K562 (cell line): ENCODE measurements around the gene CDH18. TPM values are rescaled to one million over a fixed set of nuclear protein-coding genes. Genes with fewer than 3 reads are reported as not detected.

ENCODE experiments used
- ATAC-seq: fragments of 200-7000 bp; cut with Tn5 transposase; 3 replicates; pipeline ENCODE4 v1.9.1; 2020; ENCODE audit warnings: moderate library complexity
- BruUV-seq: library from RNA; stranded (reverse); fragments of 400-500 nt; replicated peaks from 2 replicates; lab custom pipeline; 2021; lab: Mats Ljungman, UMichigan
- CTCF ChIA-PET: fragments of 300-600 bp; formaldehyde crosslinking; extraction: SDS; loops from one replicate; lab custom pipeline; 2021; ENCODE audit warnings: low intra/inter-chr PET ratio; lab: Yijun Ruan, JAX
- POLR2A ChIA-PET: fragments of 300-600, 350-650 bp; sonication (Branson Sonifier 250); formaldehyde crosslinking; extraction: SDS; loops from one replicate; lab custom pipeline; 2021; ENCODE audit warnings: antibody characterized with exemption, inconsistent platforms; lab: Yijun Ruan, JAX
- DNase-seq, 4 experiments: peaks; one replicate each; pipeline versions ENCODE4 v3.0.0 to v3.0.0-alpha.2; 2011 to 2018; ENCODE audit warnings: low spot score in 3 of 4, mixed read lengths in 3 of 4; ENCODE audit errors: extremely low read depth in 1 of 4
- FAIRE-seq: peaks from 2 replicates; lab custom pipeline; 2011; peaks lifted over from hg19 to GRCh38; lab: Jason Lieb, UNC
- H2AFZ ChIP-seq: 2 replicates; pipeline ENCODE4 v1.6.0; 2011; ENCODE audit warnings: low read depth, low read length, control low read depth, inconsistent platforms
- H3K27ac ChIP-seq: fragments of 200-600 bp; 3 replicates; pipeline ENCODE4 v1.8.0; 2011; ENCODE audit warnings: low read depth, mild to moderate bottlenecking, control low read depth, inconsistent platforms, low read length, moderate library complexity, mixed read lengths; ENCODE audit errors: extremely low read depth
- H3K27me3 ChIP-seq, 2 experiments: fragments of 300-600 bp in 1 of 2; 2 replicates in 1 of 2; 3 replicates in 1 of 2; pipeline versions ENCODE4 v1.6.0 to v1.8.0; 2011; ENCODE audit warnings: inconsistent platforms in 2 of 2, low read length in 2 of 2, mild to moderate bottlenecking in 1 of 2, mixed read lengths in 1 of 2, moderate library complexity in 1 of 2; ENCODE audit not compliant: control insufficient read depth in 2 of 2, insufficient read depth in 2 of 2
- H3K36me3 ChIP-seq: fragments of 300-600 bp; 3 replicates; pipeline ENCODE4 v1.8.0; 2011; ENCODE audit warnings: mild to moderate bottlenecking, low read length, inconsistent platforms; ENCODE audit not compliant: control insufficient read depth, insufficient read depth
- H3K4me1 ChIP-seq, 2 experiments: fragments of 200-600 bp in 1 of 2; replicated peaks in 1 of 2; 2 replicates in 1 of 2; 3 replicates in 1 of 2; pipeline versions ENCODE4 v1.5.1 to v1.8.0; 2011; ENCODE audit warnings: inconsistent platforms in 2 of 2, low read length in 2 of 2, mild to moderate bottlenecking in 1 of 2, mixed read lengths in 1 of 2, moderate library complexity in 1 of 2; ENCODE audit not compliant: control insufficient read depth in 2 of 2, insufficient read depth in 2 of 2
- H3K4me2 ChIP-seq: 2 replicates; pipeline ENCODE4 v1.6.1; 2011; ENCODE audit warnings: low read length, control low read depth, inconsistent platforms, mixed read lengths; ENCODE audit not compliant: insufficient read depth
- H3K4me3 ChIP-seq: fragments of 200-600 bp; sonication (generic), shearing (Covaris generic); 2 replicates; pipeline ENCODE4 v1.5.1; 2016; ENCODE audit warnings: control low read depth, inconsistent platforms
- H3K79me2 ChIP-seq: fragments of 200-600 bp; 3 replicates; pipeline ENCODE4 v1.8.0; 2011; ENCODE audit warnings: low read length, inconsistent platforms; ENCODE audit not compliant: control insufficient read depth, insufficient read depth
- H3K9ac ChIP-seq, 2 experiments: 2 replicates each; pipeline versions ENCODE4 v1.6.0 to v1.6.1; 2011; ENCODE audit warnings: low read depth in 2 of 2, low read length in 2 of 2, control low read depth in 1 of 2, inconsistent platforms in 1 of 2, mild to moderate bottlenecking in 1 of 2, mixed read lengths in 1 of 2; ENCODE audit not compliant: insufficient read depth in 1 of 2
- H3K9me1 ChIP-seq: one replicate; pipeline ENCODE4 v1.6.0; 2011; ENCODE audit warnings: inconsistent platforms, mild to moderate bottlenecking, low read length, moderate library complexity; ENCODE audit not compliant: control insufficient read depth, insufficient read depth
- H3K9me3 ChIP-seq: replicated peaks from 2 replicates; pipeline ENCODE4 v1.5.1; 2011; ENCODE audit warnings: low read depth, low read length, inconsistent platforms; ENCODE audit not compliant: control insufficient read depth, insufficient read depth
- H4K20me1 ChIP-seq: replicated peaks from 2 replicates; pipeline ENCODE4 v1.6.1; 2011; ENCODE audit warnings: low read length, inconsistent platforms, mixed read lengths; ENCODE audit not compliant: control insufficient read depth, insufficient read depth
- ATF7 ChIP-seq: fragments of 450-650 bp; IDR thresholded peaks from 2 replicates; pipeline ENCODE4 v1.7.1; 2014; ENCODE audit warnings: mild to moderate bottlenecking, moderate library complexity
- ETS2 ChIP-seq: IDR thresholded peaks from 2 replicates; pipeline ENCODE4 v1.6.1; 2016; ENCODE audit warnings: borderline replicate concordance, missing genetic modification characterization, mild to moderate bottlenecking, moderate library complexity, missing compliant biosample characterization; ENCODE audit not compliant: poor library complexity, severe bottlenecking
- NCOA2 ChIP-seq, 2 experiments: fragments of 450-650 bp; IDR thresholded peaks; 2 replicates each; pipeline ENCODE4 v1.6.1; 2018; ENCODE audit warnings: mild to moderate bottlenecking in 2 of 2, moderate library complexity in 1 of 2; ENCODE audit not compliant: partially characterized antibody in 2 of 2
- PHB ChIP-seq: fragments of 250-450 bp; sonication (Bioruptor Pico); IDR thresholded peaks from 2 replicates; pipeline ENCODE4 v1.5.0; 2021
- RAD21 ChIP-seq, 2 experiments: fragments of 250-450 bp in 1 of 2; fragments of 450-650 bp in 1 of 2; sonication (Bioruptor Pico) in 1 of 2; formaldehyde crosslinking in 1 of 2; IDR thresholded peaks in 1 of 2; conservative IDR thresholded peaks in 1 of 2; 2 replicates each; pipeline versions ENCODE4 v1.4.0 to v1.8.0; 2020 to 2022; ENCODE audit warnings: mild to moderate bottlenecking in 2 of 2, moderate library complexity in 1 of 2
- TFAM ChIP-seq: fragments of 250-450 bp; sonication (Bioruptor Pico); conservative IDR thresholded peaks from 2 replicates; pipeline ENCODE4 v1.5.0; 2021; ENCODE audit warnings: mild to moderate bottlenecking, moderate library complexity
- ZNF12 ChIP-seq: sonication (generic); formaldehyde crosslinking; IDR thresholded peaks from 2 replicates; pipeline ENCODE4 v1.4.0; 2020; ENCODE audit warnings: mild to moderate bottlenecking, missing genetic modification reagents
- ZNF324 ChIP-seq: fragments of 250-450 bp; sonication (Bioruptor Pico); IDR thresholded peaks from 2 replicates; pipeline ENCODE4 v1.4.0; 2020; ENCODE audit warnings: mild to moderate bottlenecking
- whole genome bisulfite sequencing: fragments of 100-300 bp; shearing (Covaris generic); methylation state at CpG from one replicate; pipeline ENCODE4 v1.1.6; 2016; ENCODE audit warnings: low coverage, mixed read lengths; ENCODE audit not compliant: insufficient coverage; ENCODE audit errors: missing lambda C conversion rate; 5-methylcytosine and 5-hydroxymethylcytosine counted together
- in situ Hi-C: fragments of 300-500 bp; cut with MboI; formaldehyde crosslinking; loops from 4 replicates; pipeline ENCODE4 v1.15.0; 2018; ENCODE audit warnings: inconsistent platforms, mixed read lengths
- intact Hi-C: fragments of 100-400 bp; cut with micrococcal nuclease; formaldehyde crosslinking; loops from 2 replicates; pipeline ENCODE4 v1.14.2; 2022
- polyA plus RNA-seq, 8 experiments: library from polyadenylated mRNA; depleted of rRNA in 4 of 8; stranded (reverse) in 5 of 8; unstranded in 3 of 8; fragments of >200 nt; fragmentation: Nextera tagmentation in 2 of 8; fragmentation: Illumina TruSeq in 1 of 8; extraction: Ambion mirVana in 2 of 8; extraction: Trizol in 1 of 8; gene quantifications; 2 replicates each; pipeline versions ENCODE4 v1.2.1 to v1.2.3, GENCODE V29; 2011 to 2014; ENCODE audit warnings: inconsistent platforms in 1 of 8, missing spikeins in 1 of 8
- total RNA-seq, 7 experiments: library from RNA; depleted of rRNA in 6 of 7; stranded (reverse); fragments of >200 nt in 6 of 7; fragmentation: Illumina TruSeq in 2 of 7; extraction: Trizol in 2 of 7; gene quantifications; 2 replicates each; pipeline versions ENCODE4 v1.2.1 to v1.2.3, GENCODE V29; 2011 to 2021; ENCODE audit warnings: low replicate concordance in 1 of 7
- TF ChIP-seq, protein P1 (sequence below): fragments of 200-800 bp; sonication (Bioruptor generic); IDR thresholded peaks from 2 replicates; pipeline ENCODE4 v1.6.1; 2017; ENCODE audit warnings: missing genetic modification characterization, missing compliant biosample characterization
- TF ChIP-seq, protein P2 (sequence below): fragments of 450-650 bp; IDR thresholded peaks from 2 replicates; pipeline ENCODE4 v1.6.1; 2016; ENCODE audit warnings: low read depth, mild to moderate bottlenecking, moderate library complexity
- TF ChIP-seq, protein P3 (sequence below): fragments of 250-450 bp; sonication (Bioruptor Pico); IDR thresholded peaks from 2 replicates; pipeline ENCODE4 v1.8.0; 2022; ENCODE audit warnings: moderate library complexity, mild to moderate bottlenecking, inconsistent platforms
- TF ChIP-seq, protein P4 (sequence below), 2 experiments: fragments of 450-650 bp; formaldehyde crosslinking in 1 of 2; IDR thresholded peaks; 2 replicates each; pipeline versions ENCODE4 v1.4.0 to v1.6.1; 2014 to 2020; ENCODE audit warnings: mild to moderate bottlenecking in 2 of 2, borderline replicate concordance in 1 of 2, low read depth in 1 of 2

Gene CDH18
- total and polyA plus RNA-seq, 9 of the 15 experiments (the other 6 are each of a cell fraction or from before 2014, with no cell fraction given), result 0.18 to 1.4 (median 0.31) TPM

DNA sequence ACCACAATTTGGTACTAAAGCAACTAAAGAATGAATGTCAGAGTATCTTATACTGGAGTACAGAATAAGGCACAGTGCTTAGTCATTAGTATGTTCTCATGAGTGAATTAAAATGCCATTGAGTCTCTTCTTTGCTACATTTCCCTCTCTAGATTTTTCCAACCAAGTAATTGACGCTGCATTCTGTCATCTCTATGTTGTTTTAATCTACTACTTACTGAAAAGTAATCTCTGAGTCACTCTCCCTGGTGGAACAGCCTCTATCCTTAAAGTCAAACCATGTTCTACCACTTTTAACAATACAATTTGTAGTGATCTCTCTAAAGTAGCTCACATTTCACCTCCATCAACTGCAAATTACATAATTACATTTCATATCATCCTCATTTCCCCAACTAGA is 495.1 kb downstream of the CDH18 start:
- H2AFZ ChIP-seq, result no peak overlapping the region
- H3K9me1 ChIP-seq, result no peaks in the 10 kb centered on the region
- ATAC-seq (no peak), DNase-seq (no peak), FAIRE-seq (no peak)
- intact Hi-C loops (no loop called here), in situ Hi-C loops (no loop called here)
- H3K9ac ChIP-seq, result no peak overlapping the region
- WGBS, result 0% methylated on average over 1 of the region's 1 CpG
- H3K4me1 ChIP-seq, result no peaks in the 10 kb centered on the region
- CTCF ChIA-PET, result no interaction called here
- no peak overlapping the region for H3K27ac ChIP-seq
- no peaks in the 10 kb centered on the region for H4K20me1 ChIP-seq
- no TSS peak for BruUV-seq
- no peak overlapping the region for H3K4me2 ChIP-seq
- no peaks in the 10 kb centered on the region for H3K79me2 ChIP-seq
- POLR2A ChIA-PET, result no interaction called here
- H3K9me3 ChIP-seq, result no peaks in the 10 kb centered on the region; the same call in 1 of the 2 replicates
- no peaks in the 10 kb centered on the region for H3K36me3 ChIP-seq
- H3K4me3 ChIP-seq, result no peak overlapping the region
- H3K27me3 ChIP-seq, result no peaks in the 10 kb centered on the region; a peak in 1 of 5 replicates
- TF ChIP-seq, protein P1, sequence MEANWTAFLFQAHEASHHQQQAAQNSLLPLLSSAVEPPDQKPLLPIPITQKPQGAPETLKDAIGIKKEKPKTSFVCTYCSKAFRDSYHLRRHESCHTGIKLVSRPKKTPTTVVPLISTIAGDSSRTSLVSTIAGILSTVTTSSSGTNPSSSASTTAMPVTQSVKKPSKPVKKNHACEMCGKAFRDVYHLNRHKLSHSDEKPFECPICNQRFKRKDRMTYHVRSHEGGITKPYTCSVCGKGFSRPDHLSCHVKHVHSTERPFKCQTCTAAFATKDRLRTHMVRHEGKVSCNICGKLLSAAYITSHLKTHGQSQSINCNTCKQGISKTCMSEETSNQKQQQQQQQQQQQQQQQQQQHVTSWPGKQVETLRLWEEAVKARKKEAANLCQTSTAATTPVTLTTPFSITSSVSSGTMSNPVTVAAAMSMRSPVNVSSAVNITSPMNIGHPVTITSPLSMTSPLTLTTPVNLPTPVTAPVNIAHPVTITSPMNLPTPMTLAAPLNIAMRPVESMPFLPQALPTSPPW (CRISPR knock-in tag), result no peak
- TF ChIP-seq ETS2 (tag), result no peak
- no peak for TF ChIP-seq RAD21 (CRISPR knock-in tag; conservative IDR thresholded peaks at IDR 0.05 in 1 of 2, IDR thresholded peaks at IDR 0.05 in 1 of 2)
- TF ChIP-seq NCOA2 (IDR thresholded peaks at IDR 0.05; ENCODE audit: partially characterized antibody in 2 of 2), result no peak
- TF ChIP-seq, protein P2, sequence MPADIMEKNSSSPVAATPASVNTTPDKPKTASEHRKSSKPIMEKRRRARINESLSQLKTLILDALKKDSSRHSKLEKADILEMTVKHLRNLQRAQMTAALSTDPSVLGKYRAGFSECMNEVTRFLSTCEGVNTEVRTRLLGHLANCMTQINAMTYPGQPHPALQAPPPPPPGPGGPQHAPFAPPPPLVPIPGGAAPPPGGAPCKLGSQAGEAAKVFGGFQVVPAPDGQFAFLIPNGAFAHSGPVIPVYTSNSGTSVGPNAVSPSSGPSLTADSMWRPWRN, result no peak
- TF ChIP-seq, protein P3, sequence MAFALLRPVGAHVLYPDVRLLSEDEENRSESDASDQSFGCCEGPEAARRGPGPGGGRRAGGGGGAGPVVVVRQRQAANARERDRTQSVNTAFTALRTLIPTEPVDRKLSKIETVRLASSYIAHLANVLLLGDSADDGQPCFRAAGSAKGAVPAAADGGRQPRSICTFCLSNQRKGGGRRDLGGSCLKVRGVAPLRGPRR, result no peak
- TF ChIP-seq ZNF12 (CRISPR knock-in tag), result no peak
- TF ChIP-seq ATF7, result no peak
- TF ChIP-seq PHB, result no peak
- no peak for TF ChIP-seq ZNF324 (CRISPR knock-in tag)
- no peak for TF ChIP-seq TFAM (CRISPR knock-in tag)
- TF ChIP-seq, protein P4, sequence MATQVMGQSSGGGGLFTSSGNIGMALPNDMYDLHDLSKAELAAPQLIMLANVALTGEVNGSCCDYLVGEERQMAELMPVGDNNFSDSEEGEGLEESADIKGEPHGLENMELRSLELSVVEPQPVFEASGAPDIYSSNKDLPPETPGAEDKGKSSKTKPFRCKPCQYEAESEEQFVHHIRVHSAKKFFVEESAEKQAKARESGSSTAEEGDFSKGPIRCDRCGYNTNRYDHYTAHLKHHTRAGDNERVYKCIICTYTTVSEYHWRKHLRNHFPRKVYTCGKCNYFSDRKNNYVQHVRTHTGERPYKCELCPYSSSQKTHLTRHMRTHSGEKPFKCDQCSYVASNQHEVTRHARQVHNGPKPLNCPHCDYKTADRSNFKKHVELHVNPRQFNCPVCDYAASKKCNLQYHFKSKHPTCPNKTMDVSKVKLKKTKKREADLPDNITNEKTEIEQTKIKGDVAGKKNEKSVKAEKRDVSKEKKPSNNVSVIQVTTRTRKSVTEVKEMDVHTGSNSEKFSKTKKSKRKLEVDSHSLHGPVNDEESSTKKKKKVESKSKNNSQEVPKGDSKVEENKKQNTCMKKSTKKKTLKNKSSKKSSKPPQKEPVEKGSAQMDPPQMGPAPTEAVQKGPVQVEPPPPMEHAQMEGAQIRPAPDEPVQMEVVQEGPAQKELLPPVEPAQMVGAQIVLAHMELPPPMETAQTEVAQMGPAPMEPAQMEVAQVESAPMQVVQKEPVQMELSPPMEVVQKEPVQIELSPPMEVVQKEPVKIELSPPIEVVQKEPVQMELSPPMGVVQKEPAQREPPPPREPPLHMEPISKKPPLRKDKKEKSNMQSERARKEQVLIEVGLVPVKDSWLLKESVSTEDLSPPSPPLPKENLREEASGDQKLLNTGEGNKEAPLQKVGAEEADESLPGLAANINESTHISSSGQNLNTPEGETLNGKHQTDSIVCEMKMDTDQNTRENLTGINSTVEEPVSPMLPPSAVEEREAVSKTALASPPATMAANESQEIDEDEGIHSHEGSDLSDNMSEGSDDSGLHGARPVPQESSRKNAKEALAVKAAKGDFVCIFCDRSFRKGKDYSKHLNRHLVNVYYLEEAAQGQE (IDR thresholded peaks at IDR 0.05; ENCODE audit: borderline replicate concordance), result no peak
- TF ChIP-seq, protein P4 (CRISPR knock-in tag; IDR thresholded peaks at IDR 0.05; ENCODE audit: low read depth), result no peak
